HK-2 (cell line): ENCODE results near the gene MPP2.
A peak's percentile ranks its signal among the peaks of the same experiment; 100 is the strongest.
"Not testable (repeated sequence)": the region's sequence is repeated elsewhere in the genome, so short reads cannot be mapped to it uniquely, and the experiment has no call there.

ENCODE experiments used
- DNase-seq: peaks from one replicate; pipeline ENCODE4 v3.0.0-alpha.2; 2018; ENCODE audit not compliant: unreplicated experiment

MPP2 gene

GRCh38 chr17:43907425-43907981, at the start of gene MPP2:
Gene MPP2 (minus strand): TSS chr17:43907536. CDS start chr17:43904460, 3,076 bp downstream.
- peak; percentile 65 for DNase-seq

GRCh38 chr17:43956222-43956621, 48.9 kb upstream of the MPP2 start:
- DNase-seq: no peak

- DNase-seq: no peak
Observed at GRCh38 chr17:43953746-43954145, 46.4 kb upstream of the MPP2 start, which contains the start of gene PYY. Gene PYY (minus strand): TSS chr17:43953940. CDS start chr17:43953483, 457 bp downstream.

- DNase-seq: no peak
Observed at GRCh38 chr17:43952724-43953666, 45.7 kb upstream of the MPP2 start.

GRCh38 chr17:43952351-43952723, 45.0 kb upstream of the MPP2 start:
- no peak for DNase-seq

- DNase-seq: no peak
Observed at GRCh38 chr17:43951750-43952149, 44.4 kb upstream of the MPP2 start.

- DNase-seq: no peak
Observed at GRCh38 chr17:43950554-43950953, 43.2 kb upstream of the MPP2 start.

GRCh38 chr17:43949781-43950180, 42.4 kb upstream of the MPP2 start:
- no peak for DNase-seq

GRCh38 chr17:43946781-43947180, 39.4 kb upstream of the MPP2 start:
- no peak for DNase-seq

- no peak for DNase-seq
Observed at GRCh38 chr17:43945074-43945829, 37.9 kb upstream of the MPP2 start.

GRCh38 chr17:43942051-43942685, 34.8 kb upstream of the MPP2 start, which contains the start of gene PPY:
Gene PPY (minus strand): TSS chr17:43942476. CDS start chr17:43941654, 822 bp downstream.
- DNase-seq: no peak

- peak; percentile 44 for DNase-seq
Observed at GRCh38 chr17:43940630-43941029, 33.3 kb upstream of the MPP2 start.

GRCh38 chr17:43939886-43940285, 32.5 kb upstream of the MPP2 start:
- no peak for DNase-seq

GRCh38 chr17:43939452-43939851, 32.1 kb upstream of the MPP2 start:
- not testable (repeated sequence) for DNase-seq

- no peak for DNase-seq
Observed at GRCh38 chr17:43938838-43939182, 31.5 kb upstream of the MPP2 start.

GRCh38 chr17:43936434-43936833, 29.1 kb upstream of the MPP2 start:
- DNase-seq: no peak

GRCh38 chr17:43935926-43936261, 28.6 kb upstream of the MPP2 start:
- DNase-seq: no peak

GRCh38 chr17:43935204-43935925, 28.0 kb upstream of the MPP2 start:
- no peak for DNase-seq

- no peak for DNase-seq
Observed at GRCh38 chr17:43932923-43933322, 25.6 kb upstream of the MPP2 start.

GRCh38 chr17:43932357-43932756, 25.0 kb upstream of the MPP2 start:
- DNase-seq: no peak

GRCh38 chr17:43931062-43931571, 23.8 kb upstream of the MPP2 start:
- DNase-seq: peak; percentile 26
